Epithelial cell of proximal tubule (primary cell): ENCODE measurements around the gene AAK1. TPM values are rescaled to one million over a fixed set of nuclear protein-coding genes. Genes with fewer than 3 reads are reported as not detected.
A peak's percentile ranks its signal among the peaks of the same experiment; 100 is the strongest.

Experiments used
- DNase-seq: peaks from one replicate; pipeline ENCODE4 v3.0.0-alpha.2; 2011; ENCODE audit warnings: low read depth
- H3K4me3 ChIP-seq: 2 replicates; pipeline ENCODE4 v1.5.1; 2011; ENCODE audit warnings: low read depth, mild to moderate bottlenecking, low read length
- total RNA-seq: library from RNA; depleted of rRNA; stranded (reverse); fragments of >200 nt; gene quantifications from 2 replicates; pipeline ENCODE4 v1.2.3, GENCODE V29; 2015
- TF ChIP-seq, protein P1 (sequence below): conservative IDR thresholded peaks from 2 replicates; pipeline ENCODE4 v1.5.1; 2012; ENCODE audit warnings: low read depth, mild to moderate bottlenecking, low read length

AAK1 gene
- total RNA-seq, 1 donor from 2014 or later, result 32.2 TPM

DNA sequence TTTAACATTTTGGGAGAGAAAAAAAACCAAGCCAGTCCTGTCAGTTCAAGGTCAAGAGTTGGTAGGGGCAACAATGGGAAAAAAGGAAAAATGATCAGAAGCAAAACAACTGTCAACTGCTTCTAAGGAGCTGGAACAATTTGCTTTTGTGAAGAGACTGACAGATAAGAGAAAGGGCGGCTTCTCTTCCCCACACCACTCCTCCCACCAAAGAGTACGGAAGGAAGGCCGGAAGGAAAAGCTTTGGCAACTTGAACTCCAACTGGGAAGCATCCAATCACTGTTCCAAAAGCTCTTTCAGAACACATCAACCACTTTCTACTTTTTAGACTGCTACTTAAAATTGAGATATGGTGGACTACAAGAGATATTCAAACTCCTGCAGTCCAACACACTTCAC lies 148.5 kb downstream of the AAK1 start:
- no peak for DNase-seq
- TF ChIP-seq, protein P1, sequence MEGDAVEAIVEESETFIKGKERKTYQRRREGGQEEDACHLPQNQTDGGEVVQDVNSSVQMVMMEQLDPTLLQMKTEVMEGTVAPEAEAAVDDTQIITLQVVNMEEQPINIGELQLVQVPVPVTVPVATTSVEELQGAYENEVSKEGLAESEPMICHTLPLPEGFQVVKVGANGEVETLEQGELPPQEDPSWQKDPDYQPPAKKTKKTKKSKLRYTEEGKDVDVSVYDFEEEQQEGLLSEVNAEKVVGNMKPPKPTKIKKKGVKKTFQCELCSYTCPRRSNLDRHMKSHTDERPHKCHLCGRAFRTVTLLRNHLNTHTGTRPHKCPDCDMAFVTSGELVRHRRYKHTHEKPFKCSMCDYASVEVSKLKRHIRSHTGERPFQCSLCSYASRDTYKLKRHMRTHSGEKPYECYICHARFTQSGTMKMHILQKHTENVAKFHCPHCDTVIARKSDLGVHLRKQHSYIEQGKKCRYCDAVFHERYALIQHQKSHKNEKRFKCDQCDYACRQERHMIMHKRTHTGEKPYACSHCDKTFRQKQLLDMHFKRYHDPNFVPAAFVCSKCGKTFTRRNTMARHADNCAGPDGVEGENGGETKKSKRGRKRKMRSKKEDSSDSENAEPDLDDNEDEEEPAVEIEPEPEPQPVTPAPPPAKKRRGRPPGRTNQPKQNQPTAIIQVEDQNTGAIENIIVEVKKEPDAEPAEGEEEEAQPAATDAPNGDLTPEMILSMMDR, result no peak
- no peak overlapping the region for H3K4me3 ChIP-seq

DNA sequence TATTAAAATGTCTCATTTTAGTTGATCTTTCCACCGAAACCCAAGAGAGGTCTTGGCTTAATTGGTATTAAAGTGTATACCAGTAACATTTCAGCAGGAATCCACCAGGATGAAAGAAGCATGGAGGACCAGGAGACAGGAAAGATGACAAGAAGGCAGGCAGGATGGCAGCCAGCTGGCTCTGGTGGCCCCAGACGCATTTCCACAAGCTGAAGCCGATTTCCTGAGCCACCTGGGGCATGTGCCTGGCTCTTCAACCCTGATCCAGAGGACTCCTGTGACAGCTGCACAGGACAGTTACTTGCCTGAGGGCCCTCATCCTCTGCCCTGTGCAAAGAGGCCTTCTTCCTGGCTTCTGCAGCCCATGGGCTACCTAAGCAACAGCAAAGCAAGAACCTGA lies 149.4 kb downstream of the AAK1 start:
- DNase-seq, result no peak
- TF ChIP-seq, protein P1, result no peak
- H3K4me3 ChIP-seq, result no peak overlapping the region

DNA sequence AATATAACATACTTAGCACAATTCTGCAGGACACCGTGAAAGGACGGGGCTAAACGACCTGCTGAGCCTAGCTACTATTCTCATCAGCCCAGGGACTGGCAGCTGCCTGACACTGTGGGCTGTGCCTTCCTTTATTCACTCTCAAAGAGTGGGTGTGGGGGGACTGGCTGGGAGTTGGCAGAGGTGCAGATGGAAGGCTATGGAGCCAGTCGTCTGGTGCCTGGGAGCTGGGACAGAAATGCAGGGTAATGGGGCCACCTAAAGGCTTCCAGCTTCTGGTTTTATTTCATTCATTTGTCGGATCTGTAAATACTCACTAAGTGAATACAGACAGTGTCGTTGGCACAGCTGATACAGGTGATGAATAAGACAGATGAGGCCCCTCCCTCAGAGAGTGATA lies 150.3 kb downstream of the AAK1 start:
- DNase-seq, result no peak
- TF ChIP-seq, protein P1, result no peak
- no peak overlapping the region for H3K4me3 ChIP-seq

GRCh38 chr2:69491864-69492263 lies 151.7 kb downstream of the AAK1 start:
- no peak for DNase-seq
- TF ChIP-seq, protein P1, result no peak
- H3K4me3 ChIP-seq, result no peak overlapping the region

GRCh38 chr2:69490486-69490885 lies 153.1 kb downstream of the AAK1 start:
- TF ChIP-seq, protein P1, result no peak
- DNase-seq, result no peak
- no peak overlapping the region for H3K4me3 ChIP-seq

DNA sequence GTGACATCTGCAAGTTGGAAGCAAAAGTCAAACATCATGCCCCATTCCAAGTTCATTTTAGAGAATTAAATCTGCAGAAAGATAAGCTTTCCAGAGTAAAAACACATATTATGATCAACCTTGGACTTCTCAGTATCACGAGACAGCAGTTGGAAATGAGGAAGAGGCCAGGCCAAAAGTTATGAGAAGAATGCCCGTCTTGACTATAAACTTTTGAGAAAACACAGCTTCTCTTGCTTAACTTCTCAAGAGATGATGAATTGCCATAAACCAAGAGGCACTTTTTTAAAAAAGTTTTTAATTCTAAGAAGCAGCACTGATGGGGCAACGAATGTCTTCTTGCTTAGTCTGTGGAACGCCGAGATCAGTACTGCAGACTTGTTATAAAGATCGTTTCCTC lies 153.7 kb downstream of the AAK1 start:
- TF ChIP-seq, protein P1, result no peak
- no peak for DNase-seq

GRCh38 chr2:69483696-69484095 lies 159.8 kb downstream of the AAK1 start:
- TF ChIP-seq, protein P1, result no peak
- no peak overlapping the region for H3K4me3 ChIP-seq
- DNase-seq, result peak; percentile 15

More for the DNA sequence above, 153.7 kb downstream of the AAK1 start:
- H3K4me3 ChIP-seq, result no peak overlapping the region
